Diencephalon (tissue), 1 donor: ENCODE results near the gene GSG1. TPM values are rescaled to one million over a fixed set of nuclear protein-coding genes. Genes with fewer than 3 reads are reported as not detected.

Experiments
- total RNA-seq: library from RNA; depleted of rRNA; stranded (reverse); fragments of >200 nt; gene quantifications from one replicate; pipeline ENCODE4 v1.2.3, GENCODE V29; 2014

The GSG1 gene
- 0.23 TPM for total RNA-seq

DNA sequence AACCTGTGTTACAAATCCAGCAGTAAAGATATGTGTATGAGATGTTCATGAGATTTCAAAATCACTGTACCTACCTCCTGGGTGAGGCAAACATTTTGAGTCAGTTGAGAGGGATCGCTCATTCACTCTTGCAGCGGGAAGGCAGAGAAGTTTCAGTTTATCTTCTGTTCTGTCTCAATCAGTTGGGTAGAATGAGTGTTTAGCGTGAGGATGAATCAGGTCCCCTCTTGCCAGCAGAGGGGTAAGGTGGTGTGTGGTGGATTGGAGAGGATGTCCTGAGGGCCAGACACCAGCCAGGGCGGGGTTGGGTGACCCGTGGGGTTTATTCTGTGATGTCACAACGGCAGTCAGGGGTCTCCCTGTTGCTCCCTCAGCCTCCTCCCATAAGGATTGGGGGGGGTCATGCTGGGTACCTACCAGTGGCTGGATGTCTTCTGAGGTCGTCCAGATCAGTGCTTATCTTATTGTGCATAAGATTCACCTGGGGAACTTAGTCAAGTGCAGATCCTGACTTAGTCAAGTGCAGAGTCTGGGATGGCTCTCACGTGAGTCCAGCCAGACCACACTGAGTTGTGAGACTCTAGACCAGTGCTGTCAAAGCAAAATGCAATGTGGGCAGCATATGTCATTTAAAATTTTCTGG is at the start of gene GSG1:
Gene GSG1, minus strand, starts transcription at position 277 of the 643 bp plus-strand sequence. Its CDS starts 155 bp downstream, at position 122.

DNA sequence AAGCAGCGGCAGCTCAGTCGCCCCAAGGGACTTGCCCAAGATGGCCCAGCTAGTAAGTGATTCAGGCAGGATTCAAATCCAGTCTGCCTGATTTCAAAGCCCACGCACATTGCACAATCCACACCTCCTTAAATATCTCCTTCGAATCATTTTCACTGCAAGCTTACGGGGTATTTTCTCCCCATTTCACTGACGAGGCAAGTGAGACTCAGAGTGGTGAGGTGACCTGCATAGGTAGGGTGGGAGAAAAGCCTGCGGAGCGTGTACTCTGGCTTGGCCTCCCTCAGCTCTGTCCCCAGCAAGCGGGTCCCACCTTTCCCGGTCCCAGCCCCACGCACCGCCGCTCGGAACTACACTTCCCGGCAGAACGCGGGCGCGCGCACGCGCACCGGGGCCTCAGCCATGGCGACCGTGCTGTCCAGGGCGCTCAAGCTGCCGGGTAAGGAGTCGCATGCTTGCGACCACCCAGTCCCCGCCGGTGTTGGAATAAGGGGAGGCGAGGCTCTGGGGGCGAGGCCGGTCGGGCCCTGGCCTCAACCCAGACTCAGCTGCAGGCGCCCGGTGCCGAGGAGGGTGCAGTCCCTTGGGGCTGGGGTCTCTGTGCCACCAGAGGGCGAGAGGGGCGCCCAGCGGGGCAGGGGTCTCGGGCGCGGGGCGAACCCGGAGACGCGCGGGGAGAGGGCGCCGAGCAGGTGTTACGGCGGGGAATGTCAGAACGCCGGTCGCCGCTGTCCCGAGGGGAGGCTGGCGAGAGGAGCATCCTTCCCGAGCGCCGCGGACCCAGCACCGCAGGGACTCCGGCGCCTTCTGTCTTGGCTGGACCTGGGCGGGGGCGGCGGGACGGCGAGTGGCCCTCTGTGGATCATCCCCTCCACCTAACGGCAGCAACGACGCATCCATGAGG is 59.2 kb downstream of the GSG1 start, which contains the start of gene FAM234B:
Gene FAM234B, plus strand, starts transcription at position 380 of the 904 bp plus-strand sequence. Its CDS starts 23 bp downstream, at position 403.

Other genes with a start within 250 kb of the GSG1 start
- 0.23 TPM for gene GPRC5A, start 212.1 kb downstream of the GSG1 start, total RNA-seq
- gene GPRC5D, start 151.5 kb downstream of the GSG1 start, total RNA-seq: not detected
- gene HEBP1, start 103.4 kb downstream of the GSG1 start, total RNA-seq: 5.8 TPM
- gene FAM234B, start 59.3 kb downstream of the GSG1 start, total RNA-seq: 62.3 TPM
- gene EMP1, start 93.1 kb upstream of the GSG1 start, total RNA-seq: 5.3 TPM